A549 (cell line): ENCODE data around the gene MCCC1. TPM values are rescaled to one million over a fixed set of nuclear protein-coding genes. Genes with fewer than 3 reads are reported as not detected.

Experiments
- ATAC-seq, 2 experiments: fragments of 200-7000 bp in 1 of 2; fragments of >200 bp in 1 of 2; cut with Nextera tagmentation in 1 of 2; cut with Tn5 transposase in 1 of 2; 3 replicates each; pipeline versions ENCODE4 v1.8.0 to v1.9.1; 2018 to 2020; ENCODE audit warnings: mild to moderate bottlenecking in 1 of 2, moderate library complexity in 1 of 2
- CTCF ChIA-PET: fragments of 300-600 bp; sonication (Branson Sonifier 250); formaldehyde crosslinking; extraction: SDS; loops from one replicate; lab custom pipeline; 2021; ENCODE audit warnings: antibody characterized with exemption, inconsistent platforms; lab: Yijun Ruan, JAX
- POLR2A ChIA-PET: fragments of 350-600 bp; formaldehyde crosslinking; extraction: SDS; loops from one replicate; lab custom pipeline; 2021; ENCODE audit warnings: antibody characterized with exemption, inconsistent platforms; lab: Yijun Ruan, JAX
- DNase-seq, 2 experiments: peaks; one replicate each; pipeline versions ENCODE4 v3.0.0 to v3.0.0-alpha.2; 2011 to 2016; ENCODE audit warnings: low read depth in 1 of 2, low spot score in 1 of 2
- FAIRE-seq: peaks from 2 replicates; lab custom pipeline; 2011; peaks lifted over from hg19 to GRCh38; lab: Jason Lieb, UNC
- H3K27ac ChIP-seq, 2 experiments: fragments of >200 bp; sonication (Bioruptor Twin); formaldehyde crosslinking; 3 replicates each; pipeline ENCODE4 v1.5.1; 2016 to 2017
- H3K4me1 ChIP-seq: fragments of >200 bp; sonication (Bioruptor Twin); formaldehyde crosslinking; 3 replicates; pipeline ENCODE4 v1.6.1; 2016
- H3K4me2 ChIP-seq: fragments of >200 bp; sonication (Bioruptor Twin); formaldehyde crosslinking; 3 replicates; pipeline ENCODE4 v1.6.1; 2016
- H3K4me3 ChIP-seq: fragments of >200 bp; sonication (Bioruptor Twin); formaldehyde crosslinking; 3 replicates; pipeline ENCODE4 v1.5.1; 2016
- H3K9me3 ChIP-seq: fragments of >200 bp; sonication (Bioruptor Twin); formaldehyde crosslinking; 3 replicates; pipeline ENCODE4 v1.6.1; 2016
- CBX2 ChIP-seq: fragments of 200-600 bp; sonication (generic); IDR thresholded peaks from 2 replicates; pipeline ENCODE4 v1.6.1; 2016; ENCODE audit warnings: low read depth, mild to moderate bottlenecking, borderline replicate concordance
- CEBPB ChIP-seq, 2 experiments: fragments of >200 bp in 1 of 2; sonication (Bioruptor Twin) in 1 of 2; formaldehyde crosslinking in 1 of 2; IDR thresholded peaks; 2 replicates each; pipeline ENCODE4 v1.6.1; 2012 to 2016
- CHD2 ChIP-seq: fragments of 150-350 bp; IDR thresholded peaks from 2 replicates; pipeline ENCODE4 v1.6.1; 2014; ENCODE audit warnings: low read length; ENCODE audit not compliant: partially characterized antibody
- CHD4 ChIP-seq: fragments of 200-600 bp; sonication (generic); IDR thresholded peaks from 2 replicates; pipeline ENCODE4 v1.6.1; 2016; ENCODE audit warnings: antibody characterized with exemption, mild to moderate bottlenecking, borderline replicate concordance
- CTCF ChIP-seq: fragments of >200 bp; sonication (Bioruptor Twin); formaldehyde crosslinking; IDR thresholded peaks from 3 replicates; pipeline ENCODE4 v1.5.1; 2016
- EHF ChIP-seq: fragments of 250-450 bp; sonication (Bioruptor Pico); IDR thresholded peaks from 2 replicates; pipeline ENCODE4 v1.5.0; 2020; ENCODE audit warnings: mild to moderate bottlenecking
- EHMT2 ChIP-seq: fragments of 200-600 bp; sonication (generic); IDR thresholded peaks from 2 replicates; pipeline ENCODE4 v1.6.1; 2016; ENCODE audit warnings: antibody characterized with exemption, low read depth, mild to moderate bottlenecking, moderate library complexity
- ELK1 ChIP-seq: fragments of 150-350 bp; IDR thresholded peaks from 2 replicates; pipeline ENCODE4 v1.6.1; 2014; ENCODE audit warnings: low read depth, mild to moderate bottlenecking, low read length
- ESRRA ChIP-seq: fragments of 150-350 bp; IDR thresholded peaks from 2 replicates; pipeline ENCODE4 v1.6.1; 2014; ENCODE audit warnings: mild to moderate bottlenecking, low read length, borderline replicate concordance
- FOXS1 ChIP-seq: fragments of 250-450 bp; sonication (Bioruptor Pico); IDR thresholded peaks from 2 replicates; pipeline ENCODE4 v1.5.0; 2020; ENCODE audit warnings: mild to moderate bottlenecking, moderate library complexity
- HDAC2 ChIP-seq: fragments of 200-600 bp; sonication (generic); IDR thresholded peaks from 2 replicates; pipeline ENCODE4 v1.6.1; 2016
- HES2 ChIP-seq: fragments of >200 bp; sonication (Bioruptor Twin); formaldehyde crosslinking; IDR thresholded peaks from 2 replicates; pipeline ENCODE4 v1.6.1; 2016
- HOXA7 ChIP-seq: fragments of 250-450 bp; sonication (Bioruptor Pico); IDR thresholded peaks from 2 replicates; pipeline ENCODE4 v1.5.0; 2020; ENCODE audit warnings: mild to moderate bottlenecking, moderate library complexity
- HOXB13 ChIP-seq: fragments of 250-450 bp; sonication (Bioruptor Pico); IDR thresholded peaks from 2 replicates; pipeline ENCODE4 v1.5.0; 2020; ENCODE audit warnings: low read depth, mild to moderate bottlenecking, moderate library complexity
- JUNB ChIP-seq: fragments of >200 bp; sonication (Bioruptor Twin); formaldehyde crosslinking; IDR thresholded peaks from 2 replicates; pipeline ENCODE4 v1.6.1; 2016
- KDM1A ChIP-seq: fragments of 200-600 bp; sonication (generic); IDR thresholded peaks from 2 replicates; pipeline ENCODE4 v1.6.1; 2016; ENCODE audit warnings: low read depth, mild to moderate bottlenecking
- NFE2L2 ChIP-seq: fragments of 150-350 bp; conservative IDR thresholded peaks from 2 replicates; pipeline ENCODE4 v1.6.1; 2014; ENCODE audit warnings: low read length
- POLR2A ChIP-seq: IDR thresholded peaks from 2 replicates; pipeline ENCODE4 v1.6.1; 2012; ENCODE audit warnings: mild to moderate bottlenecking, low read length
- RNF2 ChIP-seq: fragments of 200-600 bp; sonication (generic); IDR thresholded peaks from 2 replicates; pipeline ENCODE4 v1.6.1; 2016; ENCODE audit warnings: low read depth, mild to moderate bottlenecking, antibody characterized with exemption, moderate library complexity, borderline replicate concordance
- SMC3 ChIP-seq: fragments of >200 bp; sonication (Bioruptor Twin); formaldehyde crosslinking; IDR thresholded peaks from 3 replicates; pipeline ENCODE4 v1.6.1; 2018; ENCODE audit warnings: inconsistent platforms
- TFCP2L1 ChIP-seq: fragments of 250-450 bp; sonication (Bioruptor Pico); IDR thresholded peaks from 2 replicates; pipeline ENCODE4 v1.5.0; 2021; ENCODE audit warnings: mild to moderate bottlenecking
- WGBS: methylation state at CpG from one replicate; pipeline ENCODE4 v1.1.6; 2017; ENCODE audit errors: missing lambda C conversion rate; 5-methylcytosine and 5-hydroxymethylcytosine counted together
- polyA plus RNA-seq, 4 experiments: library from polyadenylated mRNA; depleted of rRNA in 3 of 4; stranded (reverse); fragments of >200 nt; fragmentation: RNase III in 1 of 4; extraction: RNeasy Plus Mini Kit Qiagen cat#74134 plus additional on column Dnase treatment in 1 of 4; gene quantifications; 2 replicates in 3 of 4; 3 replicates in 1 of 4; pipeline ENCODE4 v1.2.3, GENCODE V29; 2011 to 2017
- TF ChIP-seq, protein P1 (sequence below): fragments of 250-450 bp; sonication (Bioruptor Pico); IDR thresholded peaks from 2 replicates; pipeline ENCODE4 v1.5.0; 2020; ENCODE audit warnings: low read depth, mild to moderate bottlenecking, moderate library complexity
- TF ChIP-seq, protein P2 (sequence below): IDR thresholded peaks from 2 replicates; pipeline ENCODE4 v1.6.1; 2012; ENCODE audit warnings: low read depth, borderline replicate concordance

Gene MCCC1
- polyA plus RNA-seq, 2 of the 4 experiments (the other 2 are of a cell fraction) = 11.8 to 12.4 TPM

DNA sequence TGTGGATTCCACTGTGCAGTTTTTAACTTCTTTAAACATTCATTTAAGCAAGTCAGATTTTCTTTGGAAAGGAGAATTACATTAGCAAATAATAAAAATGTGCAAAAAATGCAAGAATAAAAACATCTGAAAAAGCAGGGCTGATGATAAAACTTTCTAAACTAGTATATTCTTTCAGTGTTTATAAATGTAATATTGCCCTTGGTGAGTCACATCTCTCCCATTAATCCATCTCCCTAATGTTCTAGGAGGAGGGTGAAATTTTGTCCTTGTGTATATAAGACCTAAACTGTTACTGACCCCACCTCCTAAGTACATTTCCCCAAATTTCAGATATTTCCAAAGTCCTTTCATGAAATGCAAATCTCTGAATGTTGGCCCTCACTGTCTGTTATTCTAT, 90.5 kb downstream of the MCCC1 start:
- ATAC-seq (no peak), FAIRE-seq (no peak), DNase-seq (no peak)
- no peak overlapping the region for H3K4me3 ChIP-seq
- H3K4me2 ChIP-seq = no peak overlapping the region
- no peak overlapping the region for H3K27ac ChIP-seq
- CTCF ChIA-PET = no interaction called here
- POLR2A ChIA-PET = no interaction called here
- H3K4me1 ChIP-seq = no peaks in the 10 kb centered on the region
- no peaks in the 10 kb centered on the region for H3K9me3 ChIP-seq
- TF ChIP-seq JUNB = no peak

DNA sequence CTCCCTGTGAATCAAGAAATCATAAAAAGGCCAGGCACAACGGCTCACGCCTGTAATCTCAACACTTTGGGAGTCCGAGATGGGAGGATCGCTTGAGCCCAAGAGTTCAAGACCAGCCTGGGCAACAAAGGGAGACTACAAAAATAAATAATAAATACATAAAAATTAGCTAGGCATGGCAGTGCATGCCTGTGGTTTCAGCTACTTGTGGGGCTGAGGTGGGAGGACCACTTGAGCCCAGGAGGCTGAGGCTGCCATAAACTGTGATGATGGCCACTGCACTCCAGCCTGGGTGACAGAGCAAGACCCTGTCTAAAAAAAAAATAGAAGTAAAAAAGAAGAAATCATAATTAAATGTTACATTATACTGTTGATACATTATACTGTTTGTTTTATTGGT, 91.0 kb downstream of the MCCC1 start:
- no peak for DNase-seq
- TF ChIP-seq HDAC2 (no peak), HOXB13 (CRISPR knock-in tag) (no peak), TFCP2L1 (CRISPR knock-in tag) (no peak), RNF2 (no peak), EHMT2 (no peak), CBX2 (no peak), ESRRA (no peak), CHD2 (no peak), EHF (CRISPR knock-in tag) (no peak), FOXS1 (CRISPR knock-in tag) (no peak), CTCF (no peak), POLR2A (no peak), KDM1A (no peak), ELK1 (no peak)
- TF ChIP-seq, protein P1, sequence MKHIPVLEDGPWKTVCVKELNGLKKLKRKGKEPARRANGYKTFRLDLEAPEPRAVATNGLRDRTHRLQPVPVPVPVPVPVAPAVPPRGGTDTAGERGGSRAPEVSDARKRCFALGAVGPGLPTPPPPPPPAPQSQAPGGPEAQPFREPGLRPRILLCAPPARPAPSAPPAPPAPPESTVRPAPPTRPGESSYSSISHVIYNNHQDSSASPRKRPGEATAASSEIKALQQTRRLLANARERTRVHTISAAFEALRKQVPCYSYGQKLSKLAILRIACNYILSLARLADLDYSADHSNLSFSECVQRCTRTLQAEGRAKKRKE (CRISPR knock-in tag) = no peak
- TF ChIP-seq, all 56 proteins: peak for 0
- ChIA-PET POLR2A (no interaction called here), CTCF (no interaction called here)
- no peaks in the 10 kb centered on the region for H3K9me3 ChIP-seq
- ATAC-seq = no peak
- no peaks in the 10 kb centered on the region for H3K4me1 ChIP-seq
- WGBS = 93% methylated on average over 4 of the region's 4 CpGs
- no peak overlapping the region for H3K4me3 ChIP-seq
- no peak overlapping the region for H3K27ac ChIP-seq
- no peak for FAIRE-seq
- no peak overlapping the region for H3K4me2 ChIP-seq

DNA sequence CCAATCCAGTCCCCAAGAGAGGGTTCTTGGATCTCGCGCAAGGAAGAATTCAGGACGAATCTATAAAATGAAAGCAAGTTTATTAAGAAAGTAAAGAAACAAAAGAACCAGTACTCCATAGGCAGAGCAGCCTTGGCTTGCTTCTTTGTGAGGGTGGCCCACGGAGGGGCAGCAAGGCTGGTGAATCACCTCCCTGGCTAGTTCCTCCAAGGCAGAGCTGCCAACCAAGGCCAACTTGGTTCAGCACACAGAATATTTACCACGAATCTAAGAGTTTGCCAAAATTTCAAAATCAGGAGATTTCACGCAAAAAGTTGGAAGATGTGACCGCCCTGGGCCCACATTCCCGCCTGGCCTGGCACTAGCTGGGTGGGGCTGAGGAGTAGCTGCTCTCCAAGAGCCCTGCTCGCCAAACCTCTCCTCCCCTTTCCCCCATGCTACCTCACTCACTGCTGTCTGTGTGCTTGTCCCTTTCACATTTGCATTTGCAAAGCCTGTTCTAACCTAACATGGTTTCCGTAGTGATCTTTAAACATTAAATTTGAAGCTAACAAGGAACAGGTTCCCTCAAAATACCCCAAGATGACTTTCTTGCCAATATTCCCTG, 92.8 kb downstream of the MCCC1 start:
- Histone ChIP-seq H3K4me3 (no peak overlapping the region), H3K9me3 (no peaks in the 10 kb centered on the region), H3K4me2 (no peak overlapping the region), H3K27ac (no peak overlapping the region)
- POLR2A ChIA-PET = no interaction called here
- FAIRE-seq = no peak
- TF ChIP-seq CEBPB (IDR thresholded peaks at IDR 0.05) = no peak
- TF ChIP-seq, protein P1 (CRISPR knock-in tag) = no peak
- TF ChIP-seq HOXA7 (CRISPR knock-in tag) = no peak
- no peak for TF ChIP-seq CTCF
- TF ChIP-seq HES2 = no peak
- TF ChIP-seq, protein P2, sequence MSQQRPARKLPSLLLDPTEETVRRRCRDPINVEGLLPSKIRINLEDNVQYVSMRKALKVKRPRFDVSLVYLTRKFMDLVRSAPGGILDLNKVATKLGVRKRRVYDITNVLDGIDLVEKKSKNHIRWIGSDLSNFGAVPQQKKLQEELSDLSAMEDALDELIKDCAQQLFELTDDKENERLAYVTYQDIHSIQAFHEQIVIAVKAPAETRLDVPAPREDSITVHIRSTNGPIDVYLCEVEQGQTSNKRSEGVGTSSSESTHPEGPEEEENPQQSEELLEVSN = no peak
- TF ChIP-seq SMC3 = no peak
- no peak for TF ChIP-seq HDAC2
- TF ChIP-seq NFE2L2 = no peak
- TF ChIP-seq ELK1 = no peak
- TF ChIP-seq CHD4 = no peak
- TF ChIP-seq, all 56 proteins: peak for 0
- CTCF ChIA-PET = no interaction called here
- H3K4me1 ChIP-seq = no peaks in the 10 kb centered on the region
- ATAC-seq (no peak), DNase-seq (no peak)
- WGBS = 75% methylated on average over 10 of the region's 10 CpGs
